Measurements from ENCODE around the gene NOX4.

Gene NOX4

GRCh38 chr11:89484896-89485295, 6.3 kb downstream of the NOX4 start:
- no peak for TF ChIP-seq CTCF (IDR thresholded peaks at IDR 0.05; ENCODE audit: control extremely low read depth, extremely low read depth, low read depth, missing control alignments)
- DNase-seq (ENCODE audit: extremely low spot score), result no peak
- CTCF ChIA-PET, result no interaction called here
- POLR2A ChIA-PET, result no interaction called here

- ChIA-PET CTCF (interaction anchor here (1.1 kb wide), 1 partner anchor 11 kb away, joined by 3 read pairs; no protein-coding TSS in a partner anchor), POLR2A (no interaction called here)
- DNase-seq (ENCODE audit: extremely low spot score), result no peak
- no peak for TF ChIP-seq CTCF (IDR thresholded peaks at IDR 0.05; ENCODE audit: control extremely low read depth, extremely low read depth, low read depth, missing control alignments)
Measured at GRCh38 chr11:89477175-89477574, 14.0 kb downstream of the NOX4 start.

GRCh38 chr11:89463266-89463780, 27.9 kb downstream of the NOX4 start:
- ChIA-PET POLR2A (no interaction called here), CTCF (no interaction called here)
- TF ChIP-seq CTCF (IDR thresholded peaks at IDR 0.05; ENCODE audit: control extremely low read depth, extremely low read depth, low read depth, missing control alignments), result no peak
- no peak for DNase-seq (ENCODE audit: extremely low spot score)

- DNase-seq (ENCODE audit: extremely low spot score), result no peak
- POLR2A ChIA-PET, result no interaction called here
- TF ChIP-seq CTCF (IDR thresholded peaks at IDR 0.05; ENCODE audit: control extremely low read depth, extremely low read depth, low read depth, missing control alignments), result no peak
- CTCF ChIA-PET, result no interaction called here
Measured at GRCh38 chr11:89458716-89459115, 32.5 kb downstream of the NOX4 start.

- DNase-seq (ENCODE audit: extremely low spot score), result no peak
- ChIA-PET CTCF (interaction anchor here (0.9 to 1.2 kb wide), 3 partner anchors 9 to 16 kb away, joined by 3 read pairs; no protein-coding TSS in a partner anchor), POLR2A (no interaction called here)
- TF ChIP-seq CTCF (IDR thresholded peaks at IDR 0.05; ENCODE audit: control extremely low read depth, extremely low read depth, low read depth, missing control alignments), result no peak
Measured at GRCh38 chr11:89457190-89457589, 34.0 kb downstream of the NOX4 start.

- POLR2A ChIA-PET, result no interaction called here
- no peak for TF ChIP-seq CTCF (IDR thresholded peaks at IDR 0.05; ENCODE audit: control extremely low read depth, extremely low read depth, low read depth, missing control alignments)
- CTCF ChIA-PET, result interaction anchor here (0.9 to 1.2 kb wide), 3 partner anchors 9 to 16 kb away, joined by 3 read pairs; no protein-coding TSS in a partner anchor
- DNase-seq (ENCODE audit: extremely low spot score), result no peak
Measured at GRCh38 chr11:89456681-89457080, 34.5 kb downstream of the NOX4 start.
